Fibroblast of the aortic adventitia (primary cell): ENCODE results near the gene TSPAN14. TPM values are rescaled to one million over a fixed set of nuclear protein-coding genes. Genes with fewer than 3 reads are reported as not detected.
A peak's percentile ranks its signal among the peaks of the same experiment; 100 is the strongest.

Experiments used
- DNase-seq: peaks from one replicate; pipeline ENCODE4 v3.0.0-alpha.2; 2010; ENCODE audit warnings: low read depth
- H3K4me3 ChIP-seq: 2 replicates; pipeline ENCODE4 v1.5.1; 2011; ENCODE audit warnings: low read depth, mild to moderate bottlenecking, control low read depth, low read length, moderate library complexity
- total RNA-seq: library from RNA; depleted of rRNA; stranded (reverse); fragments of >200 nt; gene quantifications from 2 replicates; pipeline ENCODE4 v1.2.3, GENCODE V29; 2012; ENCODE audit warnings: low replicate concordance
- TF ChIP-seq, protein P1 (sequence below): IDR thresholded peaks from 2 replicates; pipeline ENCODE4 v1.5.1; 2011; ENCODE audit warnings: mild to moderate bottlenecking, low read length, control low read depth, inconsistent platforms; ENCODE audit not compliant: insufficient read depth

TSPAN14 gene
- total RNA-seq, 1 donor: 21.3 TPM

DNA sequence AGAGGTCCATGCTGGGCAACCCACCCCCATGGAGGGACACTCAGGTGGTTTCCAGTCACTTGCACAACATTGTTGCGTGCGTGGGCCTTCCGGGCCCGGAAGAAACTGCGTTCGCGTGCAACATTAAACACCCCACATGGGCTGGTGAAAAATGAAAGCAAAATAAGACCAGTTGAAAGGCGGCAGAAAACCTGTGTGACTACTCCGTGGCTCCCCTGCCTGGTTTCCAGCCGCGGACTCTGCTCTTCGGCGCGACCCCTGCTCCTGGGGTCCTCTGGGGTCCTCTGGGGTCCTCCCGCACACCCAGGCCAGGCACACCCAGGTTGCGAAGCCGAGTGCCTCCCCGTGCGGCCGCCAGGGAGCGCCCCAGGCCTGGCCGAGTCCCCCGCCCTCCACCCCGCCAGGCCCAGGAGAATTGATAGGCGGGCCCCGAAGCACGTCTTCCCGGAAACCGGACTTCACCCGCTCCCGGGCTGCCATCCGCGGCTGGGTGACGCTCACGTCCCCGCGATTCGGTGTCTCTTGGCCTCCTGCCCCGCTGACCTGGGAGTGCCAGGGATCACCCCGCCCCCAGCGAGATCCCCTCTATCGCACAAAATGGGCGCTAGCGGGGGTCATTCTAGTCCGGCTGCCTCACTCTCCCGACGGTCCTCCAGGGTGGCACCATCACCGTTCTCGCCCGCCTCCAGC lies 81.7 kb downstream of the TSPAN14 start:
- peak; percentile 5 for DNase-seq
- H3K4me3 ChIP-seq: peak overlapping the region; percentile 41
- TF ChIP-seq, protein P1, sequence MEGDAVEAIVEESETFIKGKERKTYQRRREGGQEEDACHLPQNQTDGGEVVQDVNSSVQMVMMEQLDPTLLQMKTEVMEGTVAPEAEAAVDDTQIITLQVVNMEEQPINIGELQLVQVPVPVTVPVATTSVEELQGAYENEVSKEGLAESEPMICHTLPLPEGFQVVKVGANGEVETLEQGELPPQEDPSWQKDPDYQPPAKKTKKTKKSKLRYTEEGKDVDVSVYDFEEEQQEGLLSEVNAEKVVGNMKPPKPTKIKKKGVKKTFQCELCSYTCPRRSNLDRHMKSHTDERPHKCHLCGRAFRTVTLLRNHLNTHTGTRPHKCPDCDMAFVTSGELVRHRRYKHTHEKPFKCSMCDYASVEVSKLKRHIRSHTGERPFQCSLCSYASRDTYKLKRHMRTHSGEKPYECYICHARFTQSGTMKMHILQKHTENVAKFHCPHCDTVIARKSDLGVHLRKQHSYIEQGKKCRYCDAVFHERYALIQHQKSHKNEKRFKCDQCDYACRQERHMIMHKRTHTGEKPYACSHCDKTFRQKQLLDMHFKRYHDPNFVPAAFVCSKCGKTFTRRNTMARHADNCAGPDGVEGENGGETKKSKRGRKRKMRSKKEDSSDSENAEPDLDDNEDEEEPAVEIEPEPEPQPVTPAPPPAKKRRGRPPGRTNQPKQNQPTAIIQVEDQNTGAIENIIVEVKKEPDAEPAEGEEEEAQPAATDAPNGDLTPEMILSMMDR: peak; percentile 41

DNA sequence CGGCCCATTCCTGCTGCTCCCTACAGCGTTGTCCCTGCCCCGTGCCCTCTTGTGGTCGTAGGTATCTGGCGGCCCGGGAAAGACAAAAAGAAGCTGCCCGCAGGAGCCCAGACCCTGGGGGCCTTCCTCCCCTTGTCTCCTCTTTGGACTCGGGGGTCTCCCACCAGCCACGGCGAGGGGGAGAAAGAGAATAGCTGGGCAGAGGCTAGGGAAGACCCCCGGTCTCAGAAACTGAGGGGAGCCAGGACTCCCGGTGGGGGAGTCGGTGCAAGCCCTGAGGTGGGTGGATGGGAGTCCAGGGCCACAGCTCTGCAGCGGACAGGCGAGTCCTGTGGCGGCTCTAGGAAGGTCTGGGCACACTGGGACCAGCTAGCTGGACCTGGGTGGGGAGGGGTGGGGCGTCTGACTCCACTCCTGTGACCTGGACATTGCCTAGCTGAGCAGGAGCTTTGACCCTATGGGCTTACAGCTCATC lies 82.3 kb downstream of the TSPAN14 start:
- TF ChIP-seq, protein P1: no peak
- no peak for DNase-seq
- no peak overlapping the region for H3K4me3 ChIP-seq

DNA sequence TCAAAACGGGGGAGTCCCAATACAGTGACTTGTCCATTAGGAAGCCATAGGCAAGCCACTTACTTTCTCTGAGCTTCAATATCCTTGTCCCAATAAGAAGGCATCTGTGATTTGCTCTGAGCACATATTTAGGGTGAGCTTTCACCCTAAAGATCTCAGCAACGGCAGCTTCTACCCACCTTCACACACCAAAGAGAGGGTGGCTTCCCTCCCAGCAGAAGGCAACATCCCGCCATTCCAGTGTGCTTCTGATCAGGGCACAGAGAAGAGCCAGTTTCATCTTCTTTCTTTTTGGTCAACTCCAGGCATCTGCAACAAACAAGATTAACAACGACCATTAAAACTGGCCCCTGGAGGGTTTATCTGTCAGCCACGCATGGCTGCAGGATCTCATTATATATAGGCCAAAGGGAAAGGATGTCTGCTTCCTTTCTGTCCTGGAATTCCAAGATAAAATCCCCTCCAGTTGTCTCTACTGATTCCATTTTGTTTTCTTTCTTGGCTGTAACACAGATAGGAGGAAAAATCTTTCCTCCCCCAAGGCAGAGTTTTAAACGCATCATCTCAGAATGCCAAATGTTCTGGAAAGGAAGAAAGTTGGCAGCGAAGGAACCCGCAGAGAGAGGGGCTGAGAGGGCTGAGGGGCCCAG lies 83.1 kb downstream of the TSPAN14 start:
- TF ChIP-seq, protein P1: no peak
- no peak overlapping the region for H3K4me3 ChIP-seq
- no peak for DNase-seq

DNA sequence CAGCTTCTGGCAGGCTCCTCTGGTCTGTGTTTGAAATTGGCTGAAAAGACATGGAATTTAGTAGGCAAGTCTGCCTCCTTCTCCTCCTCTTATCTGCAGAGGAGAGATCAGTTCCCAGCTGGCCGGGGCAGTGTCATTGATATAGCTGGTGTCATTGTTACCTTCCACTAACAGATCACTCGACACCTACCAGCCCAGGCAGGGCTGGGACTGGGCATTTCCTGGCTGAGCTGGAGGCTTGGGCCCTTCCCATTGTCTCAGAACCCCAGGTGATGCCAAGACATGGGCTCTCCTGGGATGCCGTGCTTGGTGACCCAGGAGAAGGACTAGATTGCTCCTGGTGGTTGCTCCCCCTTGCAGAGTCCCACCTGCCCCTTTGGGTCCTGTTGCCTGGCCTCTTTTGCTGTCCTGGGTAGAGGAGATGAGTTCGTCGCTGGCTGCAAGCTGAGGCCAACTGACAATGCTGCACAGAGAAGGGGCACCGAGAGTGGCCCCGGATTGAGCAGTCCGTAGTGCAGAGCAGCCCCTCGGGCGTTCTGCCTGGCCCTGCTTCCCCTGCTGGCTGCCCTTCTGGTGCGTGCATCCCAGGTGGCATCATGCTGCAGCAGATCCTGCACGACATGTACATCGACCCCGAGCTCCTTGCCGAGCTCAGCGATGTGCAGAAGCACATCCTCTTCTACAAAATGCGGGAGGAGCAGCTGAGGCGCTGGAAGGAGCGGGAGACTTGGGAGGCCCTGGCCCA lies 83.8 kb downstream of the TSPAN14 start, which contains the start of gene SH2D4B:
SH2D4B (plus strand) TSS at position 167 of the 745 bp plus-strand sequence; CDS start at position 597, 430 bp downstream.
- no peak within 1 kb of the TSS for H3K4me3 ChIP-seq
- TF ChIP-seq, protein P1: no peak
- DNase-seq: no peak

DNA sequence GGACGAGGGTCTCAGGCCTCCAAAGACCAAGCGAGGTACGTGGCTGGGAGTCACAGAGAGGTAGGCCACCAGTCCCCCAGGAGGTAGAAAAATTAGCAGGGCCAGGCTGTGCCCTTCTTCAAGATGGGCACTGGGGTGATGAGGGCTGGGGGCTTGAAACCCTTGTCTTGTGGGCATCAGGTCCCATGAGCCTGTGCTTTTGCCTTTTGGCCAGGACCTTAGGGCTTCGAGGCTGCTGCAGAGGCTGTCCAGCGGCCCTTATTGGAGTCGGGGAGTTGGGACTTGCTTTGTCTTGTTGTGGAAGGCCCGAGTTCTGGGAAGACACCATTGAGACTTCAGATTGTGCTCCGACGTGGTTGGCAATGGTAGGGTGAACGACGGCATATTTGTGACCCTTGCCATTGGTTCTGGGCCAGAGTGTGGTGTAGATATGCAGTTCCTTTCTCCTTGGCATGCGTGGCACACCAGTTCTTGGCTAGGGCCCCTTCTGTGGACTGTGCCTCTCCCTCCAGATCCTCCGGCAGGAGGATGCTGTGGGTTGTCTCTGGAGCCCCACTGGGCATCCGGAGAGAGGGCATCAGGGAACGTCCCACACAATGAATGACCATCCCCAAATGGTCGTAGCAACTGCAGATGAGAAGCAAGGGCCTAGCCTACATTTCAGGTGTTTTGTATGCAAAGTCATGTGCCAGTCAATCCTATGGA lies 84.5 kb downstream of the TSPAN14 start:
- no peak for DNase-seq
- H3K4me3 ChIP-seq: no peak overlapping the region
- TF ChIP-seq, protein P1: no peak

DNA sequence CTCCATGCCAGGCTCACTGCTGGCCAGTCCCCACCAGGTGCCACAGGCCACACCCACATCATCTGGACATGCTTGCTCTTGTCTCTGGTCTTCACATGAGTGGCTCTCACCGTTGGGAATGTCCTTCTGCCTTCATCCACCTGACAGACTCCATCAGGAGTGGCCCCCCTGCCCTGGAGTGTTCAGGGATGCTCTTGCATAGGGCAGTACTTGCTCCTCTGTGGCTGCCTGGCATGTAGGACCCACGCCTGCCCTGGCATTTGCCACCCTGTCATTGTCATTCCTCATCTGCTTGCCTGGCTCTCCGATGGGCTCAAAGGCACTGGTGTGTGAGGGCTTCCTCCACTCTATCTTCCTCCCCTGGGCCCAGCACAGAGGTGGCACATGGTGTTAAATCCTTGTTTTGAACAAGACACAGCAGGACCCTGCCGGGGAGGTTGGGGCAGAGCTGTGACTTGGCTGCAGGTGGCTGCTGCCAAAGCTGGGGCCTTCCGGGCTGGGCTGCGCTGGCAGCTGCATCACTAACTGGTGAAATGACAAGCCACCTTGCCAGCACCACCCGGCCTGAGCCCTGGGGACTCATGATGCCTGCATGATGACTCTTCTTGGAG lies 85.4 kb downstream of the TSPAN14 start:
- no peak for DNase-seq
- TF ChIP-seq, protein P1: no peak

More for the DNA sequence above, 85.4 kb downstream of the TSPAN14 start:
- H3K4me3 ChIP-seq: no peak overlapping the region
